Islet precursor cell (in vitro differentiated cells): ENCODE data around the gene ZNF558.

Experiments used
- DNase-seq: peaks from one replicate; pipeline ENCODE4 v3.0.0-alpha.2; 2018

ZNF558 gene

GRCh38 chr19:8832132-8833021, at the start of gene ZNF558, which contains the start of gene MBD3L1:
Gene ZNF558, minus strand, starts transcription at chr19:8832304. Its CDS starts 9,645 bp downstream, at chr19:8822659.
Gene MBD3L1, plus strand, starts transcription at chr19:8832377. Its CDS starts 10,302 bp downstream, at chr19:8842679.
- DNase-seq = peak; percentile 93

GRCh38 chr19:8881512-8881911, 49.4 kb upstream of the ZNF558 start:
- DNase-seq = no peak

DNA sequence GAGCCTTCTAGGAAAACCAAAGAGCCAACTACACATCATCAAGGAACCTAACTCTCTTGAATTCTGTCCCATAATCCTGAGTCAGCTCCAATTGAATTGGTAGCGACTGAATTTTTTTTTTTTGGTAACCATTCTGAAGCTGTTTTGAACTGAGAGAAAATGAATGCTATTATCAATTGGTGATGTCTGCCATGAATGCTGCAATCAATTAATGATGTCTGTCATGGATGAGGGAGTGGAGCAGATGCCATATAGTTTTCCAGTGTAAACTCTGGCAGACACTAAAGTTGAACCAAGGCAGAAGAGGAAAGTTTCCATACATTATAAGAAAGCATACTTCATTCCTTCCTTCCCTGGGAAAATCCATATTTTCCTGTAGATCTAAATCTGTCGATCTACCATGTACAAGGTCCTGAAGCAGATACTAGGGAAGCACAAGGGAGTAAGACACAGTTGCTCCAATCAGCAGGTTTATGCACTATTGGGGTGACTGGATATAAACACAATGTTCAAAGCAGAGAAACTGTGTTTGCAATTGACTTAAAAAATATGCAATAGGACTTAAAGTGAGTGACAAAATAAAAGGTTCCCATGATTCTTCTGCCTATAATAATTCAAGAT, 48.9 kb upstream of the ZNF558 start:
- no peak for DNase-seq

- no peak for DNase-seq
These were observed 46.0 kb upstream of the ZNF558 start for GRCh38 chr19:8877854-8878705.

DNA sequence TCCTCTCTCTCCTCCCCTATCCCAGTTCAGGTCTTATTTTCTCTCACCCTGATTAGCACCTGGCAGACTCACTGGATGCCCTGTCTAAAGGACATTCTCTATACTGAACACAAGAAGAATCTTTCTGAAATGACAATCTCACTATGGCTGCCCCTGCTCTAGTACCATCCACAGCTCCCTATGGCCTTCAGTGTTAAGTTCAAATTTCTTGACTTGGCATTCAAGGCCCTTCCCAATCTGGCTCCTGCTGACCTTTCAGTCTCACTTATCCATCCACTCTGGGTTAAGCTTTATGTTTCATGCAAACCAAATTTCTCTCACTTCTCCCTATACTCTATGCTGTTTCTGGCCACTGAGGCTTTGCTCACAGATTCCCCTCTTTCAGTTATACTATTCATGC, 34.2 kb upstream of the ZNF558 start:
- DNase-seq = no peak

DNA sequence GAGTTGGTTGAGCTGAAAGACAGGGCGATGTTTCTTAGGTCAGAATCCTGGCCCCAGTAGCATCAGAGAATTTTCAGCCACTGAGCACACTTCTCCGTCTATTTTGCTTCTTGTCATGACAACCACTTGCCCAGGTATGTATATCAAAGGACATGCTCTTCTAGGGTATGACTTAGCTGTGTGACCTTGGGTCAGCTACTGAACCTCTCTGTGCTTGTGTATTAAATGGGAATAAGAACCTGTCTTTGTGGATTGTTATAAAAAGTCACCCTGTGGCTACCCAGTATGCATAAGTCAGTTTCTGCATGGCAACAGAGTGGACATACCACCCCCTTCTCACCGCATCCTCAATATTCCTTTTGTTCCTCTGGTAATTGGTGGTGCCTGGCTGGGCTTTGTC, 26.2 kb upstream of the ZNF558 start:
- DNase-seq = no peak

GRCh38 chr19:8850488-8850887, 18.4 kb upstream of the ZNF558 start:
- DNase-seq = no peak

- DNase-seq = no peak
These were observed 17.1 kb upstream of the ZNF558 start for GRCh38 chr19:8849232-8849631.

GRCh38 chr19:8846819-8847218, 14.7 kb upstream of the ZNF558 start:
- no peak for DNase-seq

DNA sequence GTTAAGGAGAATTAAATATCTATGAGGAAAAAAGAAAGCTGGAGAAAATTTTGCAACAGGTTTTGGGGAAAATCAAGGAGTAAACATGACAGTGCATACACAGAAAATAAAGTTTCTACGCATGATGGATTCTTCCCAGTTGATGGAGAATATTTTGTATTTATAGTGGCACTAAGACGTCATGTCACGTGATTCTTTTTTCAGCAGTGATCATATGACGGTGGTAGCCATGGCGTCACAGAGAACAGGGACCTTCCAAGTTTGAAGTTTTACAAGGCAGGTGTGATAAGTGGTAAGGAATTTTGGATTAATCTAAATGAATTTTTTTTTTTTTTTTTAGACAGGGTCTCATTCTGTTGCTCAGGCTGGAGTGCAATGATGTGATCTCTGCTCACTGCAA, 8.6 kb upstream of the ZNF558 start:
- no peak for DNase-seq

DNA sequence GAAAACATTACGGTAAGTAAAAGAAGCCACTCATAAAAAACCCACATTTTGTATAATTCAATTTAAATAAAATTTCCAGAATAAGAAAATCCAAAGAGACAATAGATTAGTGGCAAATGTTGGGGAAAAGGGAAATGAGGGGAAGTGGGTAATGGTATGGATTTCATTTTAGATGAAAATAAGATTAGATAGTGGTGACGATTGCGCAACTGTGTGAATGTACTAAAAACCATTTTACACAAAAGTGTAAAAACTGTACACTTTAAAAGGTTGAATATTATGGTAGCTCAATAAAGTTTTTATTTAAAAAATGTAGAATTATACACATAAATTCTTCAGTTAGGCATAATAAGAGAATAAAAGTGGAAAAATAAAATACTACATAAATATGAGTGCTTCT, 3.8 kb upstream of the ZNF558 start:
- DNase-seq = no peak

DNA sequence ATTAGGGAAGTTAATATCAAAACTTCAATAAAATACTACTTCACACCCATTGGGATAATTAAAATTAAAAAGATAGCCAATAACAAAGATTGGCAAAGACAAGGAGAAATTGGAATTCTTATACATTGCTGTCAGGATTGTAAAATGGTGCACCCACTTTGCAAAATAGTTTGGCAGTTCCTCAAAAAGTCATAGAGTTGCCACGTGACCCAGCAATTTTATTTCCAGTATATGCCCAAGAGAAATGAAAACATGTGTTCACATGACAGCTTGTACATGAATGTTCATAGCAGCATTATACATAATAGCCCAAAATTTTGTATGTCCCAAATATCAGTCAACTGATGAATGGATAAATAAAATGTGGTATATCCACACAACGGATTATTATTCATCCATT, 3.3 kb upstream of the ZNF558 start:
- no peak for DNase-seq

DNA sequence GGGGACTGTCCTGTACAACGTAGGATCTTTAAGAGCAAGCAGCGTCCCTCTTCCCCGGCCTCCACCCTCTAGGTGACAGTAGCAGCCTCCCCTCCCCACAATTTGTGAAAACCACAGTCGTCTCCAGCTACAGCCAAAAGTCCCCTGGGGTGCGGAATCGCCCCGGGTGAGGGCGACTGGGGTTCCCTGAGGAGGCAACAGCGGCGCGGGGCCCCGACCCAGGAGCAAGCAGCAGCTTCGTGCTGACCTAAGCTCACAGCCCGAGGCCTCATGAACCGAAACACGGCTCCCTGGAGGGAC, 322 bp downstream of the ZNF558 start:
- peak; percentile 57 for DNase-seq

DNA sequence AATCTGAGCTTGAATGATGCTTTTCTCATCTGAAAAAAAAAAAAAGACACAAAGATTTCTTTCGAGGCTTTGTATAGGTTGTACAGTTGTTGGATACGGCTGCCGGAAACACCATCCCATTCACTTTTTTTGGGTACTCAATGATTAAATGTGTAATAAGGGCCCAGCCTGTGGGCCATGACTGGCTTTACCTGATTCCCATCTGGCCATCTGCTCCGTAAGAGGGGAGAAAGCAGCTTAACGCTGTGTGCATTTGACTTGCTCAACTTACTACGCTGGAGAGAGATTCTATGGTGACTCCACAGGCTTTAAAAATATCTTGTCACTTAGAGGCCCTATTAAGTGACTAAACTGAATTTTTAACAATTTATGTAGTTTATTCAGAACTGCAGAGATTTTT, 731 bp downstream of the ZNF558 start:
- DNase-seq = no peak

DNA sequence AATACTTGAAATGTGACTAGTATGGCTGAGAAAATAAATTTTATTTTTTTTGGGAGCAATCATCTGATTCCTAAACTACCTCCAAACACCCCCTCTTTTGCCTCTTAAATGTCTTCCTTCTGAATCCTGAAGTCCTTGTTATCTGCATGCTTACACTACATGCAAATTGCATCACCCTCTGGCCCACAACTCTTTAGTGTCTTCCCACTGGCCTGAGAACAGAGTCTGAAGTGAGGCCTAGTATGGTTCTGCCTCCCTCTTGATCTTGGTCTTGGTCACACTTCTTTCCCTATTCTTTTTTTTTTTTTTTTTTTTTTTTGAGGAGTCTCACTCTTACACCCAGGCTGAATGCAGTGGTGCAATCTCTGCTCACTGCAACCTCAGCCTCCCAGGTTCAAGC, 4.8 kb downstream of the ZNF558 start:
- DNase-seq = no peak

DNA sequence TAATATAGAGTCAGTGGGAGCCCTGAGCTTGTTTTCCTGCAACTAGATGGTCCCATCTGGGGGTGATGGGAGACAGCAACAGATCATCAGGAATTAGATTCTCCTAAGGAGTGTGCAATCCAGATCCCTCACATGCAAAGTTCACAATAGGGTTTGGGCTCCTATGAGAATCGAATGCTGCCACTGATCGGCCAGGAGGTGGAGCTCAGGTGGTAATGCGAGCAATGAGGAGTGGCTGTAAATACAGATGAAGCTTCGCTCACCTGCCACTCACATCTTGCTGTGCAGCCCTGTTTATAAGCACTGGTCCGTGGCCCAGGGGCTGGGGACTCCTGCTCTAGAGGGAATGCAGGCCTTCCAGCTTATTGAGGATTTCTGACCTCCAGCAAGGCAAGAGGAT, 5.7 kb downstream of the ZNF558 start:
- DNase-seq = no peak

GRCh38 chr19:8821748-8822241, 10.3 kb downstream of the ZNF558 start:
- no peak for DNase-seq

GRCh38 chr19:8820234-8820633, 11.9 kb downstream of the ZNF558 start:
- no peak for DNase-seq

- DNase-seq = no peak
These were observed 16.3 kb downstream of the ZNF558 start for GRCh38 chr19:8815780-8816179.

GRCh38 chr19:8814176-8814575, 17.9 kb downstream of the ZNF558 start:
- no peak for DNase-seq

- DNase-seq = no peak
These were observed 20.6 kb downstream of the ZNF558 start for GRCh38 chr19:8811315-8812172.

- no peak for DNase-seq
These were observed 25.4 kb downstream of the ZNF558 start for GRCh38 chr19:8806661-8807060.
